Osteocyte (in vitro differentiated cells): Measurements from ENCODE around the gene GATA3. TPM values are rescaled to one million over a fixed set of nuclear protein-coding genes. Genes with fewer than 3 reads are reported as not detected.

Experiments used
- DNase-seq: peaks from one replicate; pipeline ENCODE4 v3.0.0; 2021; ENCODE audit warnings: mixed read lengths; ENCODE audit not compliant: unreplicated experiment; ENCODE audit errors: extremely low spot score
- H3K27ac Mint-ChIP-seq: one replicate; pipeline ENCODE4 v1.8.0; 2021; ENCODE audit warnings: mild to moderate bottlenecking, mixed read lengths; ENCODE audit not compliant: unreplicated experiment
- H3K27me3 Mint-ChIP-seq: one replicate; pipeline ENCODE4 v1.8.0; 2021; ENCODE audit warnings: mixed read lengths; ENCODE audit not compliant: unreplicated experiment
- H3K36me3 Mint-ChIP-seq: one replicate; pipeline ENCODE4 v1.8.0; 2021; ENCODE audit warnings: mixed read lengths; ENCODE audit not compliant: unreplicated experiment
- H3K4me1 Mint-ChIP-seq: one replicate; pipeline ENCODE4 v1.8.0; 2021; ENCODE audit warnings: mixed read lengths; ENCODE audit not compliant: unreplicated experiment
- H3K4me3 Mint-ChIP-seq: one replicate; pipeline ENCODE4 v1.8.0; 2021; ENCODE audit warnings: mild to moderate bottlenecking, moderate library complexity, mixed read lengths; ENCODE audit not compliant: unreplicated experiment
- H3K9me3 Mint-ChIP-seq: one replicate; pipeline ENCODE4 v1.8.0; 2021; ENCODE audit warnings: mixed read lengths; ENCODE audit not compliant: unreplicated experiment
- CTCF ChIP-seq: fragments of 200-600 bp; sonication (generic); IDR thresholded peaks from 2 replicates; pipeline ENCODE4 v1.5.0; 2021; ENCODE audit warnings: antibody characterized with exemption, mild to moderate bottlenecking, moderate library complexity
- total RNA-seq: library from RNA; stranded (reverse); gene quantifications from 2 replicates; pipeline ENCODE4 v1.2.1, GENCODE V29; 2021

GATA3 gene
- total RNA-seq, 1 donor from 2014 or later = not detected

- H3K4me3 Mint-ChIP-seq = no peak overlapping the region
- DNase-seq = no peak
- H3K4me1 Mint-ChIP-seq = no peaks in the 10 kb centered on the region
- no peaks in the 10 kb centered on the region for H3K36me3 Mint-ChIP-seq
- TF ChIP-seq CTCF = no peak
- no peaks in the 10 kb centered on the region for H3K9me3 Mint-ChIP-seq
- H3K27ac Mint-ChIP-seq = no peak overlapping the region
- peaks cover 36% of the 10 kb centered on the region for H3K27me3 Mint-ChIP-seq
Measured at GRCh38 chr10:8071006-8071405, 16.5 kb downstream of the GATA3 start.

- H3K27ac Mint-ChIP-seq = no peak overlapping the region
- peaks cover 30% of the 10 kb centered on the region for H3K27me3 Mint-ChIP-seq
- H3K36me3 Mint-ChIP-seq = no peaks in the 10 kb centered on the region
- no peaks in the 10 kb centered on the region for H3K4me1 Mint-ChIP-seq
- TF ChIP-seq CTCF = no peak
- H3K9me3 Mint-ChIP-seq = no peaks in the 10 kb centered on the region
- H3K4me3 Mint-ChIP-seq = no peak overlapping the region
- no peak for DNase-seq
Measured at GRCh38 chr10:8071666-8072065, 17.2 kb downstream of the GATA3 start.

- H3K9me3 Mint-ChIP-seq = no peaks in the 10 kb centered on the region
- no peaks in the 10 kb centered on the region for H3K4me1 Mint-ChIP-seq
- peaks cover 24% of the 10 kb centered on the region for H3K27me3 Mint-ChIP-seq
- H3K4me3 Mint-ChIP-seq = no peak overlapping the region
- H3K27ac Mint-ChIP-seq = no peak overlapping the region
- H3K36me3 Mint-ChIP-seq = no peaks in the 10 kb centered on the region
- no peak for DNase-seq
- no peak for TF ChIP-seq CTCF
Measured at GRCh38 chr10:8072211-8072610, 17.7 kb downstream of the GATA3 start.

- Mint-ChIP-seq H3K4me1 (no peaks in the 10 kb centered on the region), H3K9me3 (no peaks in the 10 kb centered on the region), H3K36me3 (no peaks in the 10 kb centered on the region), H3K27me3 (peaks cover 20% of the 10 kb centered on the region), H3K4me3 (no peak overlapping the region), H3K27ac (no peak overlapping the region)
- no peak for TF ChIP-seq CTCF
- no peak for DNase-seq
Measured at GRCh38 chr10:8073691-8074416, 19.4 kb downstream of the GATA3 start.

- H3K27me3 Mint-ChIP-seq = peaks cover 16% of the 10 kb centered on the region
- H3K9me3 Mint-ChIP-seq = no peaks in the 10 kb centered on the region
- H3K36me3 Mint-ChIP-seq = no peaks in the 10 kb centered on the region
- no peak overlapping the region for H3K27ac Mint-ChIP-seq
- no peak for TF ChIP-seq CTCF
- H3K4me1 Mint-ChIP-seq = no peaks in the 10 kb centered on the region
- H3K4me3 Mint-ChIP-seq = no peak overlapping the region
- no peak for DNase-seq
Measured at GRCh38 chr10:8074881-8075280, 20.4 kb downstream of the GATA3 start.
